ENCODE results near the gene DYNC2LI1.

DYNC2LI1 gene

DNA sequence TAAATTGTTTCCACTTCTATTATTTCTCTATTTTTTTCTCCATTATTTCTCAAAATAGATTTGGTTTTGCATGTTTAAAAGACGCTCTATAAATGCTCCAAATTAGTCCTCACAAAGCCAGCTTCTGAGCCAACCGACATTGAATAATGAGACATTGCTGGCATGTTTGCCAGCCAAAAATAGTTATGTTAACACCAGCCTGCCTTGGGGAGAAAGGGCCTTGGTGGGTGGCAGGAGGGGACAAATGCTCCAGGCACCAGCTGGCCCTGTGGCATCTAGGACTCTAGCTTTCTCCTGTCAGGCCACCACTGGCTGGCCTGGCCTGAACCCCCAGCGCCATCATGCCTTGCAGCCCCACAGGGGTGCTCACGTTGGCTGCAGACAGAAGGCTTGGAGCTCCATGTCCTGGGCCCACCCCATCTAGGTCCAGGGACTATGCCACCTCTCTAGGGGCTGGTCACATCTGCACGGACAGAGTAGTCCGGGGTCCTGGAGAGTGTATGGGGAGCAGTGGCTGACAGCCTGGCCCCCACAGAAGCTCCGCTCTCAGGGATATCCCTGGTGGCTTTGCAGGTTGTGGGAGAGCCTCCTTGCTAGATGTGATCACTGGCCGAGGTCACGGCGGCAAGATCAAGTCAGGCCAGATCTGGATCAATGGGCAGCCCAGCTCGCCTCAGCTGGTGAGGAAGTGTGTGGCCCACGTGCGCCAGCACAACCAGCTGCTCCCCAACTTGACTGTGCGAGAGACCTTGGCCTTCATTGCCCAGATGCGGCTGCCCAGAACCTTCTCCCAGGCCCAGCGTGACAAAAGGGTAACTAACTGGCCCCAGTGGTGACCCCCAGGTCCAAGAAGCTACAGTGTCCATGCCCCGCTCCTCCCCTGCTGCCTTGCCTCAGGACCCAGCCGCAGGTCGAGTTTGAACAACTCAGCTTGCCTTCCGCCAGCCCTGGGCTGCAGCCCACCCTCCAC, 77.5 kb downstream of the DYNC2LI1 start:
- no peak for DNase-seq

DNA sequence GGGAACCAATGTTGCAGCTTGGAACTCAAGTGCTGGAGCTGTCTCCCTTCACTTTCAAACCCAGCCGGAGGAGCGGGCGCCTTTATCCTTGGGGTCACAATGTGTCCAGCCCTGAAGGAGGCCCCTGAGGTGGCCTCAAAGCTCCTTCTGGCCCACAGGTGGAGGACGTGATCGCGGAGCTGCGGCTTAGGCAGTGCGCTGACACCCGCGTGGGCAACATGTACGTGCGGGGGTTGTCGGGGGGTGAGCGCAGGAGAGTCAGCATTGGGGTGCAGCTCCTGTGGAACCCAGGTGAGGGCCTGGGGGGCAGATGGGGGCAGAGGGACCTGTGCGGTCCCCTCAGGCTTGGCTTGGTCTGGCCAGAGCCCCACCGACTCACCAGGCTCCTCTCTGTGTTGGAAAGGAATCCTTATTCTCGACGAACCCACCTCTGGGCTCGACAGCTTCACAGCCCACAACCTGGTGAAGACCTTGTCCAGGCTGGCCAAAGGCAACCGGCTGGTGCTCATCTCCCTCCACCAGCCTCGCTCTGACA, 78.4 kb downstream of the DYNC2LI1 start:
- DNase-seq = no peak

DNA sequence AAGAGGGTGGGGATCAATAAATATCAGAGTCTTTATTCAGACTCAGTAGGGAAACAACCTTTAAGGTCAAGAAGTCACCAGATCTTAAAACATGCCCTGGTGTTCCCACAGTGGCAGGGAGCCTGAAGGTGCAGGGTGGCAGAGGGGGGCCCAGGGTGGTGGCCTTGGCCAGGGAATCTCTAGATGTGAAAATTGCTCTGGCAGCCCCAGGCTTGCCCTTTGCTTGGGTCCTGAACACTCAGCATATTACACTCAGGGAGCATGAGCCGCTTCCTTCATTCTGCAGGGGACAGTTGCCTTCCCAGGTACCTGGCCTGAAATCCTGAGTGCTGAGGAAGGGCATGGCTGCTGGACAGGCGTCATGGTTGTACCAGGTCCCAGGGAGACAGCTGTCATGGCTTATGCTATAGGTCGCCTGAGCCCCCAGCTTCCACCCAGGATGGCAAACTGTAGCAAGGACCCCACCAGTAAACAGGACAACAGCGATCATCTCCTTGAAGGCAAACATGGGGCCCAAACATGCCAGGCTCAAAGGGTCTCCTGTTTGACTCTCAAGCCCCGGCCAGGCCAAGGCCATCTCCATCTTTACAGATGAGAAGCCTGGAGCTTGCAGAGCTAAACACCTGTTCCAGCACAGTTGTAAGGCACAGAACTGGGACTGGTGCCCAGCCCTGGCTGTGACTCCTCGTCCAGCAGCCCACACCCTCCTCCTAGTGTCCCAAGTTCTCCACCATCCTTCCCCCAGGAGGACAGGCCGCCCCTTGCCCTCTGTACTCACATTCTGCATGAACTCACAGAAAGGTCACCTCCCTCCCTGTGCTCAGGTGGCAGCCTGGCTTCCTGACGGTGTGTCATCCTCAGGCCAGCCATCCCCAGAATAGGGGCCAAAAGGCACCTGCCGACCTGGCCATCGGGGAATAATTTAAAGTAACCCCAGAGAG, 79.6 kb downstream of the DYNC2LI1 start:
- no peak for DNase-seq

DNA sequence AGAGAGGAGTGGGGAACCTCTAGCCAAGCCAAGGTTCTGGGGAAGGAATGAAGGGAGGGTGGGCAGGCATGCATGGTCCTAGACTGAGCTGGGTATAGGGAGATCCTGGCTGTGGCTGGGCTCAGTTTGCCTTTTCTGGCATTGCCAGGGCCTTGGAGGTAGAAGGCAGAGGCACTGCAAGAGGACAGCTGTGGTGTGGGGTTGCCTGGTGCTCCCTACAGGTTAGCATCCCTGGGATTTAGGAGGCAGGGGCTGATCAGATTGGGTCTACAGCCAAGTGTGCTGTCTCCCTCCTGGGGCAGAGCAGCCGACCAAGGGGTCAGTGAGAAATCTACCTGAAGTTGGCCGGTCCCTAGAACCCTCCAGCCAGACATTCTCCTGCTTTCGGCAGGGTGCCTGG, 80.8 kb downstream of the DYNC2LI1 start:
- no peak for DNase-seq

DNA sequence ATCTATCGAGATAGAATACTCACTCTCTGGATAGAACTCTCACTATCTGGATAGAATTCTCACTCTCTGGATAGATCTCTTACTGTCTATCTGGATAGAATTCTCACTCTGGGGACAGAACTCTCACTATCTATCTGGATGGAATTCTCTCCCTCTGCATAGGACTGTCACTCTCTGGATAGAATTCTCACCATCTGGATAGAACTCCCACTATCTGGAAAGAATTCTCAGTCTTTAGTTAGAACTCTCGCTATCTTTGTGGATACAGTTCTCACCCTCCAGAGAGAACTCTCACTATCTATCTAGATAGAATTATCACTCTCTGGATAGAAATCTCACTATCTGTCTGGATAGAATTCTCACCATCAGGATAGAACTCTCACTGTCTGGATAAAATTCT, 81.5 kb downstream of the DYNC2LI1 start:
- no peak for DNase-seq
